ENCODE results near the gene TMEM214. TPM values are rescaled to one million over a fixed set of nuclear protein-coding genes. Genes with fewer than 3 reads are reported as not detected.
"Not testable (repeated sequence)": the region's sequence is repeated elsewhere in the genome, so short reads cannot be mapped to it uniquely, and the experiment has no call there.

The TMEM214 gene
- polyA plus RNA-seq, 5 donors: 56.8 to 89.2 (median 75.8) TPM

- no peak for DNase-seq
Observed at GRCh38 chr2:27067385-27067784, 34.6 kb downstream of the TMEM214 start.

GRCh38 chr2:27069436-27069835 is 36.7 kb downstream of the TMEM214 start:
- DNase-seq: no peak

DNA sequence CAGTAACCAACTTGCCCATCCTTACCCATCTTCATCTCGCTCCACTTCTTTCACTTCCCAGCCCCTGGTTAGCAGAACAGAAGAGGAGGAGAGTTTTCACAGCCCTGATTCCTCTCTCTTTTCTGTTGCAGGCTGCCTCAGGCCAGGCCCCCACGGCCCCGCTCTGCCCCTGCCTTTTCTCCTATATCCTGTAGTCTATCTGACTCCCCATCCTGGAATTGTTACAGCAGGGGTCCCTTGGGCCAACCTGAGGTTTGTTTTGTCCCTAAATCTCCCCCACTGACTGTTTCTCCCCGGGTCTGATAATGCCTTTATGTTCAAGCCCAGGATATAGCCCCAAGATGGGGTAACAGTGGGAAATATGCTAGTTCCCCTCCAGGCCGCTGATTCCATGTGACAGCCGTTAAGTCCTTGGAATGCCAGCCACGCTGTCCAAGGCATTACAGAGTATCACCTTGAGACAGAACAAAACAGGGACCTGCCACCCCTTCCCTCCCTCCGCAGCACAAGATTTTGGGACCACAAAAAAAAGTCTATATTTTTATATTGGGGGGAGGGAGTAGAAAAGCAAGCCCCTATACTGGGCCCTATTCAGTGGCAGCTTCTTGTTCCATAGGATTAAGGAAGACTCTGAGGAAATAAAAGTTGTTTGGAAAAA is 37.3 kb downstream of the TMEM214 start:
- DNase-seq: no peak

DNA sequence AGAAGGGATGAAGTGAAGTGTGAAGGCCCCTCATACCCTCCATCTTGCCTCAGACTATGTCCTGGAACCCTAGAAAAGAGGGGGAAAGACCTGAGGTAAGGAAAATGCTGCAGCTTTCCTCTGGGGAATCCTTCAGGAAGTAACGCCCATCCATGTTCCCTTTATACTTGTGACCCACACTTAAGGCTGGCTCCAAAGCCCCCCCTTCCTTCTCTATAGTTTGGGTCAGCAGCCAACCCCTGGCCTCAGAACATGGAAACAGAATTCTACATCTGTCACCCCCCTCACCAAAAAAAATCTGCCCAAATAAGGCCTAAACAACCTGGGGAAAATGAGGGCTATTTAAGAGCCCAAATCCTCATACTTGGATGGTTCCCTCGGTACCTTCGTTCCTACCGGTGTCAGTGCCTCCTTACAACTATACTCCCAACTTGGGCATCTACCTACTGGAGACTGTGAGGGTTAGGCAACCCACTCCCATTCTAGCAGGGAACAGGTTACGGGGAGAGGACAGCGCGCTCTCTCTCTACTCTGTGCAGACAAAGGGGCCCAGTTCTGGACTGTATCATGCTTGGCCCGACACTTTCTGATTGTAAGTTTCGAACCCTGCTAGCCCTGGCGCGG is 38.0 kb downstream of the TMEM214 start:
- no peak for DNase-seq

DNA sequence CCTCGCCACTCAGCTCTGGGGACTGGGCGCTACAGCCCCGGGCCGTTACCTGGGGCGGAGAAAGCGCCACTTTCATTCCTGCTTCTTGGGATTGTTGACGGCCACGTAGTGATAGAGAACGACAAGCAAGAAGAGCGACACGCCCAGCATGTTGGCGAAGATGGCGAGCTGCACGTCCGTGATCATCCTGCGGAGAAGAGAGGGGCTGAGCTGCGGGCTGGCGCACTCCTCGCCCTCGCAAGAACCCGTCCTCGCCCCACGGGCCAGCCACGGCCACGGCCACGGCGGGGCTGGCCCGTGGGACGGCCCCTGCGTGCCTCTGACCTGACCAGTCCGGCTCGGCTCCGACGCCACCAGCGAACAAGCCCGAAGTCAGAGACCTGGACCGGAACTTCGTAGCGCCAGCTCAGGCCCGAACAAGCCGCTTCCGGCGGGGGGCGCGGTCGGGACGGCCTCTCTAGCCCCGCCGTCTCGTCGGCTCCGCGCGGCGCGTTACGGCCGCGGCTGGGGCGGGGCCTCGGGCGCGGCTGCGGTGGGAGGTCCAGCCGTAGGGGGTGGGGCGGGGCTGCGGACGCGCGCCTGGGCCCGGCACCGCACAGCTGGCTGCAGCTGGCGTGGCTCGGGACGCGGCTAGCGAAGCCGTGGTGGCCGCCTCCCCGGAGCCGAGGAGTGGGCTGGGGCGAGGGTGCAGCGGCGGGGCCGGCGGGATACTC is 38.7 kb downstream of the TMEM214 start, which contains the start of gene OST4:
Gene OST4 (minus strand): TSS at position 378 of the 713 bp plus-strand sequence.
- peak; percentile 95 to 96 for DNase-seq

DNA sequence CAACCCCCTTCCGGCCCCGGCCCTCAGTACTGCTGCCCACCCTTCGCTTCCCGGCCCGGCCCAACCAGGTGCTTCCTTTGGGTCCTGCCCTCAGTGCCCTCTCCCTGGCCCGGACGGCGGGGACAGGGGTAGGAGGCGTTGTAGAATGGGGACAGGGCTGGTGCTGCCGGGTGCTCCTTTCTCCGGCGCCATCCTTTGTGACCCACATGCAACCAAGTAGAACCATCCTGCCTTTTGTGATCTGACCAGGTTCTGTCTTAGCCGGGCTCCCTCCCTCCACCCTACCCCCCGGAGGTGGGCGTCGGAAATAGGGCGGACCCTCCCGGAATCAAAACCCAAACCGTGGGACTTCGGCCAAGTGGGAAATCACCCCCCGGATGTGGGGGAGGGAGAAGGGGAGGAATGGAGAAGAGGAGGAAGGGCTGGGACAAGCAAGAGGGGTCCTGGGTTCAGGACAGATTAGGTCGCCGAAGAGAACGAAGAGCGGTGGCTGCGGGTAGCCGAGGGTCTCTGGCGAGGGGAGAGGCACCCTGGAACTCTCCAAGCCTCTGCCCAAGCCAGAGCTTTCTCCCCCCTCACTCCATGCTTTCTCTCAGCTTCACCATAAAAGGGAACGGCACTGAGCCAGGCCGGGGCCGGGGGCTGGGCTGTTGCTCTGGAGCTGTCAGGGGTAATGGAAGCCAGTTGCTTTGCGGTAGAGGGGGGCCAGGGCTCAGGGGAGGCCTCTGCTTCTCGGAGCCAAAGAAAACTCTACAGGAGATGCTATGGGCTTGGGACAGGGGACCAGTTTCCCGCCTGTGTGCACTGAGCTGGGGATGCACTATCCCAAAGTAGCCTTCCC is 39.4 kb downstream of the TMEM214 start:
- DNase-seq: peak; percentile 93 to 96

DNA sequence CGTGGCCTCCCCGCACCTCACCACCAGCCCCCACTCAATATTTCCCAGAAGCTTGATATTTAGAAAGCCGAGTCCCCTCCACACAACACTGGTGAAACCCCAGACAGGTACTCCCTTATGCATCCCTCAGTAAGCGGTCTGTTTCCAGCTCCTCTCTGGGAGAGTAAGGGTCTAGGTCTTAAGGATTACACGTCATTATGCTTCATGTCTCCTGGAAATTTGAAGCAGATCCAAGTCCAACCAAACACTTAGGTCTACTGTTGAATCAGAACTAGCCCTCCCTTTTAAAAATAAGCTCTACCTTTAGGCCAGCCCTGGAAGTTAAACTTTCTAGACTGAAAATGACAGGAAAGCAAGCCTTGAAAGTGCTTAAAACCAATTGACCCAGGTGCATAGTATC is 40.2 kb downstream of the TMEM214 start:
- no peak for DNase-seq

GRCh38 chr2:27073782-27074181 is 41.0 kb downstream of the TMEM214 start:
- DNase-seq: no peak

DNA sequence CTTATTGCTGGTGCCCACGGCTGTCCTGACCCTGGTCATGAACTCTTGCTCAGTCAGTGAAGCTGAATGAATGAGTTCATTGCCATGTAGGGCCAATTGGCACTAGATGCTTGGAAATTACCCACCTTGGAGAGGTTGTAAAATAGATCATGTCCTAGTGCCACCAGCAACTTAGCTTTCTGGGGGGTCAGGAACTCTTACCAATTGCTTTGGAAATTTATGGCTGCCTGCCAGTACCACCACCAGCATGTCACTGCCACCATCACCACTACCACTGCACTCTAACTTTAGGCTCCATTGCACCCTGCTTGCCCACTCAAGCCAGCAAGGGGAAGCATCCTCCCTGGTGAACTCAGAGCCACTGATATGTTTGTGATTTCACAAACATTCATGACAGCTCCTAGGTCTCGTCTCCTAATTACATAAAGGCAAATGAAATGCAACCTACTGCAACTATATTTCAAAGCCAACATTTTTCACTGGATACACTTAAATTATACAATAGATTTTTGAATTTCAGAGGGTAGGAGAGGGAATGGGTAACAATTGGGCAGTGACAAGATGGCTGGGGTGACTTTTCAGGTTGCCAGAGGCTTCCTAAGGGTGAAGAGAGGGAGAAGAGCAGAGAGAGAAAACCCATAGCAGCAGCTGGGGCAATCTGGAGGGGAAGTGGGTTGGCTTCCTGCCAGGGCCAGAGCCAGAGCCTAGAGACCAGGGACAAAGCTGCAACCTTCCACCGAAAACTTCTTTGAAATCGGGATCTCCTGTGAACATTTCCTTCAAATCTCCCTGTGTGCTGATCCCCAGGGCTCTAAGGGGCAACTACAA is 42.2 kb downstream of the TMEM214 start:
- peak; percentile 69 to 74 for DNase-seq

GRCh38 chr2:27075566-27075871 is 42.8 kb downstream of the TMEM214 start:
- DNase-seq: not testable (repeated sequence)

DNA sequence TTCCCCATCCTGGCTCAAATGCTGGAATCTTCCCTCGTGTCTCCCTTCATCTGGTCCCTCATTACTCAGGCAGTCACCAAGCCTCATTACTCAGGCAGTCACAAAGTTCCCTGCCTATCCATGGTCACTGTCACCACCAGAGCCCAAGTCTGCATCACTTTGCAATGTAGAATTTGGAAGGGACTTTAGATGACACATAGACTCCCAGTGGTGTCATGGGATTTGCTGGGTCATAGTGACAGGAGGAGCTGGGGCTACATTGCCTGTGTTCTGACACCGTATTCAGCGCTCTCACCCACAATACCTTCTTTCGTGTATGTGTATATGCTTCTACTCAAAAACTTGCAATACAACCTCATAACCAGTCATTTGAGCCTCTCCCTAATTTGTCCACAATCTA is 43.6 kb downstream of the TMEM214 start:
- no peak for DNase-seq

- no peak for DNase-seq
Observed at GRCh38 chr2:27077231-27077630, 44.5 kb downstream of the TMEM214 start.

DNA sequence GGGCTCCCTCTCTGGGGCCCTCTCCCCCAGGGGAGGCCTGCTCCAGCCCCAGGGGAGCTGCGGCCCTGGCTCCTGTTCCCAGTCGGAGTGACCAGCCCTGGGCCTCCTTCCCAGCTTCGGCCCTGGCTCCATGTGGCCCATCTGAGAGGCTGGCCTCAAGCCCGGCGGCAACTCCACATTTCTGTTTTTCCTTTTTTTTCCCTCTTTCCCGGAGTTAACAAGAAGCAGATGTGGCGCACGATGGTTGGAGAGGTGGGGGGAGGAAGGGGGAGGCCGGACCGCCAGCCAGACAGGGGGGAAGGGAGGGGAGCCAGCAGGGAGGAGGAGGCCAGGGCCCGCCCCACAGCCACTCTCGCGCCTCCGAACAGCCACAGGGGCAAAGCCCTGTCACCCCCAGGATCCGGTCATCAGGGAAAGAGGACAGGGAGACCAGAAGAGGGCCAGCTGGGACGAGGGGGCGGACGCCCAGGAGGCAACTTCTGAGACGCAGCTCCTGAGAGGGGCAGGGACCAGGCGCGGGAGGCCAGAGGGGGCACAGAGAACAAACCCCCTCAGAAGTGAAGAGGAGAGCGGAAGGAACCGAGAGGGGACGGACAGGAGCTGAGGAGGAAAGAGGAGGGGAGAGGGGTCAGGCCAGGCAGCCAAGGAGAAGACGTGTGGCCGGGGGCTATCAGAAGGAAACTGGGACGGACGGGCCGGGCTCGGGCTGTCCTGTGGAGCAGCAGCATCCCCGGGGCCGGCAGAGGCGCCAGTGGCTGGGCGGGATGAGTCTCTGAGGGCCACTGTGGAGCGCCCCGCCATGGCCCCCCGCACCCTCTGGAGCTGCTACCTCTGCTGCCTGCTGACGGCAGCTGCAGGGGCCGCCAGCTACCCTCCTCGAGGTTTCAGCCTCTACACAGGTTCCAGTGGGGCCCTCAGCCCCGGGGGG is 45.8 kb downstream of the TMEM214 start, which contains the start of gene EMILIN1:
Gene EMILIN1 (plus strand): TSS at position 349 of the 928 bp plus-strand sequence. CDS start 451 bp downstream, at position 800.
- DNase-seq: peak; percentile 94 to 95

DNA sequence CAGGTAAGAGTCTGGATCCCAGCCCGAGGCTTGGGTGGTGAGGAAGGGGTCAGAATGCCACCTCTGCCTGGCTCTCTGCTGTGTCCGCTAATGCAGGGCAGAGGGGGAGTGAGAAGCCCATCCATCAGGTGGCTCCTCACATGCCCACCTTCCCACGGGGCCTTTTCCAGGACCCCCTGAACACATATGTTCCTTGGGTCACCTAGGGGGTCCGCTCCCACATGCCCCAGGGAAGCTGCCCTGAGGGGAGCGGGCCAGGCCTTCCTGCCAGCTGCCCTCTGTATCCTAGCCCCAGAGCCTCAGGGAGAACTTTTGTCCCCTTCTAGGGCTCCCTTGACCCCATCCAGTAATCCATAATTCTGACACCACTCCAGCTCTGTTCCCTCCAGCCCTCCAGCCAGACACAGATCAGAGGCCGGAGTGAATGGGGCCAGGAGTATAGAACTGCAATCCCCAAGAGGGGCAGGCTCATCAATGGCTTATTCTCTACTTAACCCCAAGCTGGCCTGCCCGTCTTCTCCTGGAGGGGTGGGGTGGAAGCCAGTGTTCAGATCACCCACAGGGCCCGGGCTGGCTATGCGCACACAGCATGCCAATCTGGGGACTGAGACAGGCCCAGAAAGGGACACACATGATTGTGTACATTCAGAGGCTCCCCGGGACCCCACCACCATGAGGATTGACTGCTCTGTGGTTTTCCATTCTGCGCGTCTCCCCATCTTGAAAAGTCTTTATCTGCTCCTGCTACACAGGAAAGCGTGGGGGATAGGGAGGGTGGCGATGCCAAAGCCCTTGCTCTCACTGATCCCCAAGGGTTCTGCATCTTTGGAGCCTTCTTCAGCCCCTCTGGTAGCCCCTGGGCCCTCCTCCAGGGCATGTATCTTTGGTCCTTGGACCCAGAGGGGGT is 46.7 kb downstream of the TMEM214 start:
- no peak for DNase-seq

- DNase-seq: no peak
Observed at GRCh38 chr2:27080140-27080469, 47.3 kb downstream of the TMEM214 start.

DNA sequence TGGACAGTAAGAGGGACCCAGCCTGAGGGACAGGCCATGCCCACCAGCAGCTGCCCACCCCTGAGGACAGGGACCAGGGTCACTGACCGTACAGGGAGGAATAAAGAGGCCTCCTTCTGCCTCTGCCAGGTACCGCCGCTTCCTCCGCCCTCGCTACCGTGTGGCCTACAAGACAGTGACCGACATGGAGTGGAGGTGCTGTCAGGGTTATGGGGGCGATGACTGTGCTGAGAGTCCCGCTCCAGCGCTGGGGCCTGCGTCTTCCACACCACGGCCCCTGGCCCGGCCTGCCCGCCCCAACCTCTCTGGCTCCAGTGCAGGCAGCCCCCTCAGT is 47.8 kb downstream of the TMEM214 start:
- no peak for DNase-seq

GRCh38 chr2:27081984-27082772 is 49.4 kb downstream of the TMEM214 start:
- DNase-seq: no peak

DNA sequence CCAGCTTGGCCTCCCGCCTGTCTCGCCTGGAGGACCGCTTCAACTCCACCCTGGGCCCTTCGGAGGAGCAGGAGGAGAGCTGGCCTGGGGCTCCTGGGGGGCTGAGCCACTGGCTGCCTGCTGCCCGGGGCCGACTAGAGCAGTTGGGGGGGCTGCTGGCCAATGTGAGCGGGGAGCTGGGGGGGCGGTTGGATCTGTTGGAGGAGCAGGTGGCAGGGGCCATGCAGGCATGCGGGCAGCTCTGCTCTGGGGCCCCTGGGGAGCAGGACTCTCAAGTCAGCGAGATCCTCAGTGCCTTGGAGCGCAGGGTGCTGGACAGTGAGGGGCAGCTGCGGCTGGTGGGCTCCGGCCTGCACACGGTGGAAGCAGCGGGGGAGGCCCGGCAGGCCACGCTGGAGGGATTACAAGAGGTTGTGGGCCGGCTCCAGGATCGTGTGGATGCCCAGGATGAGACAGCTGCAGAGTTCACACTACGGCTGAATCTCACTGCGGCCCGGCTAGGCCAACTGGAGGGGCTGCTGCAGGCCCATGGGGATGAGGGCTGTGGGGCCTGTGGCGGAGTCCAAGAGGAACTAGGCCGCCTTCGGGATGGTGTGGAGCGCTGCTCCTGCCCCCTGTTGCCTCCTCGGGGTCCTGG is 50.1 kb downstream of the TMEM214 start:
- DNase-seq: no peak

Measured in right lung (tissue), 5 donors.